Neural crest cell (in vitro differentiated cells): ENCODE results near the gene ZNF638. TPM values are rescaled to one million over a fixed set of nuclear protein-coding genes. Genes with fewer than 3 reads are reported as not detected.

Source experiments
- DNase-seq: peaks from one replicate; pipeline ENCODE4 v3.0.0; 2021; ENCODE audit warnings: low read depth, mixed read lengths, low spot score
- H3K27ac Mint-ChIP-seq: one replicate; pipeline ENCODE4 v1.8.0; 2021; ENCODE audit warnings: mild to moderate bottlenecking, mixed read lengths; ENCODE audit not compliant: unreplicated experiment
- H3K27me3 Mint-ChIP-seq: 2 replicates; pipeline ENCODE4 v1.8.0; 2021; ENCODE audit warnings: low read depth, mild to moderate bottlenecking, mixed read lengths
- H3K36me3 Mint-ChIP-seq: 2 replicates; pipeline ENCODE4 v1.8.0; 2021; ENCODE audit warnings: low read depth, mild to moderate bottlenecking, mixed read lengths
- H3K4me1 Mint-ChIP-seq: 2 replicates; pipeline ENCODE4 v1.8.0; 2021; ENCODE audit warnings: mixed read lengths
- H3K4me3 Mint-ChIP-seq: one replicate; pipeline ENCODE4 v1.8.0; 2021; ENCODE audit warnings: mild to moderate bottlenecking, mixed read lengths
- H3K9me3 Mint-ChIP-seq: 2 replicates; pipeline ENCODE4 v1.8.0; 2021; ENCODE audit warnings: mixed read lengths
- total RNA-seq: library from RNA; stranded (reverse); gene quantifications from 2 replicates; pipeline ENCODE4 v1.2.1, GENCODE V29; 2021
- TF ChIP-seq, protein P1 (sequence below): fragments of 200-600 bp; sonication (generic); conservative IDR thresholded peaks from 2 replicates; pipeline ENCODE4 v1.5.0; 2021; ENCODE audit warnings: antibody characterized with exemption, mild to moderate bottlenecking

Gene ZNF638
- total RNA-seq, 1 donor from 2014 or later = 159 TPM

DNA sequence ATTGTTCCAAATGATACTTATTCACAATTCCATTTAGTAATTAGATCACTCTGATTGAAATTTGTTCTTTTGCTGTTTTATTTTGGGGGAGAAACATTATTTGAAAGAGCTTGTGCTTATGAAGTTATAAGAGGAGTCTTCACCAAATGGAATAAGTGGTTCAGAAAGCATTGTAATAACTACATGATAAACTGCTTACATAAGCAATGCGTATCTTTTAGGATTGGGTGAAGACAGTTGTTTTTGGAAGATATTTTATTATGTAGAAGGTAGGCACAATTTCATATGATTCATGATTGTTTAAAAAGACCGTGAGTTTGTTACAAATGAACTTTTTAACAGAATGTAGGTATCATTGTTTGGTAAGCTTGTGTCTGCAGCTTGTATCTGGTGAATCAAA, 14.5 kb downstream of the ZNF638 start:
- H3K36me3 Mint-ChIP-seq = peaks cover 13% of the 10 kb centered on the region
- H3K4me1 Mint-ChIP-seq = peaks cover 5% of the 10 kb centered on the region
- H3K27ac Mint-ChIP-seq = no peak overlapping the region
- H3K9me3 Mint-ChIP-seq = no peaks in the 10 kb centered on the region
- H3K4me3 Mint-ChIP-seq = no peak overlapping the region
- no peak for DNase-seq
- no peaks in the 10 kb centered on the region for H3K27me3 Mint-ChIP-seq
- TF ChIP-seq, protein P1, sequence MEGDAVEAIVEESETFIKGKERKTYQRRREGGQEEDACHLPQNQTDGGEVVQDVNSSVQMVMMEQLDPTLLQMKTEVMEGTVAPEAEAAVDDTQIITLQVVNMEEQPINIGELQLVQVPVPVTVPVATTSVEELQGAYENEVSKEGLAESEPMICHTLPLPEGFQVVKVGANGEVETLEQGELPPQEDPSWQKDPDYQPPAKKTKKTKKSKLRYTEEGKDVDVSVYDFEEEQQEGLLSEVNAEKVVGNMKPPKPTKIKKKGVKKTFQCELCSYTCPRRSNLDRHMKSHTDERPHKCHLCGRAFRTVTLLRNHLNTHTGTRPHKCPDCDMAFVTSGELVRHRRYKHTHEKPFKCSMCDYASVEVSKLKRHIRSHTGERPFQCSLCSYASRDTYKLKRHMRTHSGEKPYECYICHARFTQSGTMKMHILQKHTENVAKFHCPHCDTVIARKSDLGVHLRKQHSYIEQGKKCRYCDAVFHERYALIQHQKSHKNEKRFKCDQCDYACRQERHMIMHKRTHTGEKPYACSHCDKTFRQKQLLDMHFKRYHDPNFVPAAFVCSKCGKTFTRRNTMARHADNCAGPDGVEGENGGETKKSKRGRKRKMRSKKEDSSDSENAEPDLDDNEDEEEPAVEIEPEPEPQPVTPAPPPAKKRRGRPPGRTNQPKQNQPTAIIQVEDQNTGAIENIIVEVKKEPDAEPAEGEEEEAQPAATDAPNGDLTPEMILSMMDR = no peak

DNA sequence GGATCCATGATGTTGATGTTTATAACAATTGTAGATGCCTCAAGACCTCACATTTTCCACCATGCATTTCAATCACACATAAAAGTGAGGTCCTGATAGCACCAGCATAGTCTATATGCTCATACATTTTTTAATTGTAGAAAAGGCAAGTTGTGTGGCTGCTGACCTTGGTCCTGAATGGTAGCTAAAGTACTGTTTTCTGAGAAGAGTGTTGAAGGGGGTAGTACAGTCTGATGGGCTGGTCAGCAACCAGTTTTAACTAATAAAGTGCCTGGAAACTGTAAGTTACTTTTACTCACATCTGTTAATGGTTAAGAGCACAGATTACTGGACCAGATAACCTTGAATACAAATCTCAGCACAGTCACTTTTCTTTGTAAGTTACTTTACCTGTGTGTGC, 15.9 kb downstream of the ZNF638 start:
- Mint-ChIP-seq H3K36me3 (peaks cover 15% of the 10 kb centered on the region), H3K9me3 (no peaks in the 10 kb centered on the region), H3K4me1 (peaks cover under 1% of the 10 kb centered on the region), H3K27me3 (no peaks in the 10 kb centered on the region), H3K4me3 (no peak overlapping the region), H3K27ac (no peak overlapping the region)
- TF ChIP-seq, protein P1 = no peak
- DNase-seq = no peak

DNA sequence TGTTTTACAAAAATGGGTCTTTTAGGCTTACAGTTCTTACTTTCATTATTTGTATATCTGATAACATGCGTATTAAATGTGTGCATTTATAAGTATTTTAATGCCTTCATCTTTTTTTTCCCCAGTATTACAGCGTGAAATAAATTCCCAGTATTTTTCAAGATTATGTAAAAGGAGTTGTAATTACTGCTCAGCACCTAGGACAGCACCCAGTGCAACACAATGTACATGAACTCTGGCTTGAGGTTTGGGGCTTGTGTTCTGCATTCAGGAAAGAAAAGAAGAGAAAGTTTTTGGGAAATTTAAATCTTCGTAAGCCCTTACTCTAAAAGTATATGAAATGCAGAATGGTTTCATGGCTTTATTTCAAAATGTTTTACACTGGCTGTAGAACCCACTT, 16.7 kb downstream of the ZNF638 start:
- Mint-ChIP-seq H3K36me3 (peaks cover 16% of the 10 kb centered on the region), H3K27ac (no peak overlapping the region), H3K4me1 (peaks cover 3% of the 10 kb centered on the region), H3K9me3 (no peaks in the 10 kb centered on the region), H3K4me3 (no peak overlapping the region), H3K27me3 (no peaks in the 10 kb centered on the region)
- TF ChIP-seq, protein P1 = no peak
- DNase-seq = no peak

DNA sequence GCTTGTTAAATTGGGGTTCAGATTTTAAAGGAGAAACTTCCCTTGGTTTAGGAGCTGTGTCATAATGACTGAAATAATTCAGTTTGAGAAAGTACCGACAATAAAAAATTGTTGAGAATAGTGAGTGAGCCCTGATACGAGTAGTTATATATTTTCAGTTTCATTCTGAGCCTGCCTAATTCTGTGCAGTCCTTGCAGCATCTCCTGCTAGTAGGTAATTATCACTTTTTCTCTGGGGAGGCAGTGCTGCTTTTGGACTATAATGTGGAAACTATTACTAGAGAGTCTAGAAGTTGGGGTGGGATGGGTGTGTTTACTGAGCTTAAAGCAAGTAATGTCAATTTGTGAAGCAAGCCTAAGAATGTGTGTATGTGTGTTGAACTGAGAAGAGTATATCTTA, 21.7 kb downstream of the ZNF638 start:
- Mint-ChIP-seq H3K27ac (no peak overlapping the region), H3K27me3 (no peaks in the 10 kb centered on the region), H3K36me3 (peaks cover 23% of the 10 kb centered on the region), H3K4me1 (peaks cover 4% of the 10 kb centered on the region), H3K9me3 (no peaks in the 10 kb centered on the region), H3K4me3 (no peak overlapping the region)
- TF ChIP-seq, protein P1 = no peak
- no peak for DNase-seq

DNA sequence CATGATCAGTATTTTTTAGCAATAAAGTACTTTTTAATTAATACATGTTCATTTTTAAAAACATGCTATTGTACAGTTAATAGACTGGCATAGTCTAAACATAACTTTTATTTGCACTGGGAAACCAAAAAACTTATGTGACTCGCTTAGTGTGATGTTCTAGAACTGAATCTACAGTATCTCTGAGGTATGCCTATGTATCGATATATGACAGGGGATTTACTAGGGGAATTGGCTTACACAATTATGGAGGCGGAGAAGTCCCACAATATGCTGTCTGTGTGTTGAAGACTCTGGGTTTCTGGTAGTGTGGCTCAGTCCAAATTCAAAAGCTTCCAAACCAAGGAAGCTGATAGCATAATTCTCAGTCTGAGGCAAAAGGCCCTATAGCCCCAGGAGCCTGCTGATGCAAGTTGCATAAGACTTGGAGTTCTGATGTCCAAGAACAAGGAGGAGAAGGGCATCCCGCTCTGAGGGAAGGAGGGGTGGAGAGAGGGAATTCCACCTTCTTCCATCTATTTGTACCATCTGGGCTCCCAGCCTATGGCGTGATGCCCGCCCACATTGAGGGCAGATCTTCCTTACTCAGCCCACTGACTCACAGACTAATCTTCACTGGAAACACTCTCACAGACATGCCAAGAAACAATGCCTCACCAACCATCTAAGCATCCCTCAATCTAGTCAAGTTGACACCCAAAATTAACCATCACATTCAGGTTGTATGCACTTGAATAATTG, 27.5 kb downstream of the ZNF638 start:
- Mint-ChIP-seq H3K9me3 (no peaks in the 10 kb centered on the region), H3K4me3 (no peak overlapping the region), H3K27ac (no peak overlapping the region), H3K4me1 (no peaks in the 10 kb centered on the region), H3K36me3 (peaks cover 17% of the 10 kb centered on the region), H3K27me3 (no peaks in the 10 kb centered on the region)
- no peak for DNase-seq
- TF ChIP-seq, protein P1 = no peak
